ENCODE measurements around the gene DICER1. TPM values are rescaled to one million over a fixed set of nuclear protein-coding genes. Genes with fewer than 3 reads are reported as not detected.

The DICER1 gene
- polyA plus RNA-seq, 2 of the 4 experiments (the other 2 are of a cell fraction), result 14.1 to 46.3 TPM

DNA sequence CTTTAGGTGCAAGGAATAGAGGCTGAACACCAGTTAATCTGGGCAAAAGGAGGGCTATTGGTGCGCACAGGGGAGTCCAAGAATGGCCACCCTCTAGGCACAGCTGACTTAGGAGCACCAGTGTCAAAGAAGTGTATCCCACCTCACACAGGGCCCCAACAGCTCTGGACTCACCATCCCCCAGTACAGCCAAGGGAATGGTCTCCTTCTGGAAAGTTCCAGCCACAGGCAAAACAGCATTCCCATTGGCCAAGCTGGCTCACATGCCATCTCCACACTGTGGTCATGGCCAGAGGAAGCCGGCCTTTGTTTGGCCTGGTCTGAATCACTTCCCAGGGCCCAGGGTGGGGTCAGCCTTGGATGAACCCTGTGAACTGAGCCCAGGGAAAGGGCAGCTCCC lies 120.1 kb downstream of the DICER1 start:
- ChIA-PET POLR2A (no interaction called here), CTCF (interaction anchor here (0.6 kb wide), 2 partner anchors 134 to 782 kb away, joined by 3 read pairs; no protein-coding TSS in a partner anchor)
- WGBS (ENCODE audit: missing lambda C conversion rate), result 33% methylated on average over 2 of the region's 2 CpGs

More for the DNA sequence above, 120.1 kb downstream of the DICER1 start:
- no peak for ATAC-seq
- Histone ChIP-seq H3K4me1 (no peaks in the 10 kb centered on the region), H3K4me2 (no peak overlapping the region), H3K27ac (no peak overlapping the region), H3K9me3 (peaks cover 4% of the 10 kb centered on the region; the same call in 2 of the 3 replicates), H3K4me3 (no peak overlapping the region)
- DNase-seq (ENCODE audit: low read depth in 1 of 2, low spot score in 1 of 2), result no peak
- no peak for TF ChIP-seq FOXS1 (CRISPR knock-in tag; IDR thresholded peaks at IDR 0.05)
- TF ChIP-seq CBX2 (IDR thresholded peaks at IDR 0.05; ENCODE audit: borderline replicate concordance, low read depth), result no peak
- TF ChIP-seq, protein P1, sequence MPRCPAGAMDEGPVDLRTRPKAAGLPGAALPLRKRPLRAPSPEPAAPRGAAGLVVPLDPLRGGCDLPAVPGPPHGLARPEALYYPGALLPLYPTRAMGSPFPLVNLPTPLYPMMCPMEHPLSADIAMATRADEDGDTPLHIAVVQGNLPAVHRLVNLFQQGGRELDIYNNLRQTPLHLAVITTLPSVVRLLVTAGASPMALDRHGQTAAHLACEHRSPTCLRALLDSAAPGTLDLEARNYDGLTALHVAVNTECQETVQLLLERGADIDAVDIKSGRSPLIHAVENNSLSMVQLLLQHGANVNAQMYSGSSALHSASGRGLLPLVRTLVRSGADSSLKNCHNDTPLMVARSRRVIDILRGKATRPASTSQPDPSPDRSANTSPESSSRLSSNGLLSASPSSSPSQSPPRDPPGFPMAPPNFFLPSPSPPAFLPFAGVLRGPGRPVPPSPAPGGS (IDR thresholded peaks at IDR 0.05), result no peak
- no peak for TF ChIP-seq MAFK (IDR thresholded peaks at IDR 0.05; ENCODE audit: partially characterized antibody)
- no peak for TF ChIP-seq HOXB13 (CRISPR knock-in tag; IDR thresholded peaks at IDR 0.05; ENCODE audit: low read depth)
- TF ChIP-seq NPAS2 (CRISPR knock-in tag; IDR thresholded peaks at IDR 0.05; ENCODE audit: borderline replicate concordance), result no peak
- TF ChIP-seq JUNB (IDR thresholded peaks at IDR 0.05), result no peak
- no peak for TF ChIP-seq KDM5A (IDR thresholded peaks at IDR 0.05)
- no peak for FAIRE-seq

Small RNAs within 50 kb of the gene (small RNA-seq; reads per million reads assigned to genes)
- 0 to 5.2 (median 2.2) reads per million in 6 experiments for gene MIR3173

Other genes with a start within 250 kb of the DICER1 start
- 10.6 and 11.3 TPM in 2 replicates for gene CLMN, start 162.4 kb upstream of the DICER1 start, polyA plus RNA-seq (2011; rRNA removed)
- 2.9 to 4.3 TPM (median 3.3 TPM) in 3 replicates for gene CLMN, start 162.4 kb upstream of the DICER1 start, polyA plus RNA-seq (2017; fragmentation: RNase III; extraction: RNeasy Plus Mini Kit Qiagen cat#74134 plus additional on column Dnase treatment)

Measured in A549 (cell line).